NCI-H345 treated with DMSO at 0.1 percent for 48 hours (cell line): ENCODE data around the gene KCTD2.

Experiments used
- DNase-seq: peaks from one replicate; lab custom pipeline; 2025; ENCODE audit not compliant: unreplicated experiment; lab: John Stamatoyannopoulos, UW

KCTD2 gene

GRCh38 chr17:75094871-75095399 is 47.9 kb downstream of the KCTD2 start:
- DNase-seq: no peak

GRCh38 chr17:75096082-75096625 is 49.1 kb downstream of the KCTD2 start:
- DNase-seq: no peak

GRCh38 chr17:75097865-75098264 is 50.8 kb downstream of the KCTD2 start:
- no peak for DNase-seq

- DNase-seq: no peak
These were observed 51.8 kb downstream of the KCTD2 start for GRCh38 chr17:75098861-75099260.

- DNase-seq: no peak
These were observed 53.0 kb downstream of the KCTD2 start for GRCh38 chr17:75099881-75100595.

- DNase-seq: no peak
These were observed 55.4 kb downstream of the KCTD2 start for GRCh38 chr17:75102385-75102821.

- no peak for DNase-seq
These were observed 56.9 kb downstream of the KCTD2 start for GRCh38 chr17:75103601-75104554.

- DNase-seq: peak; percentile 51
These were observed 58.4 kb downstream of the KCTD2 start for GRCh38 chr17:75105126-75106080.

- no peak for DNase-seq
These were observed 61.2 kb downstream of the KCTD2 start for GRCh38 chr17:75108193-75108592.

- DNase-seq: no peak
These were observed 62.0 kb downstream of the KCTD2 start for GRCh38 chr17:75109046-75109406.

- DNase-seq: peak; percentile 88
These were observed 62.6 kb downstream of the KCTD2 start, which contains the start of gene ARMC7 for GRCh38 chr17:75109407-75110233. ARMC7 (plus strand) TSS chr17:75109969; CDS start chr17:75110289, 320 bp downstream.

GRCh38 chr17:75110234-75110937 is 63.4 kb downstream of the KCTD2 start:
- no peak for DNase-seq

GRCh38 chr17:75111777-75112335 is 64.8 kb downstream of the KCTD2 start:
- no peak for DNase-seq

- DNase-seq: peak; percentile 87
These were observed 67.0 kb downstream of the KCTD2 start for GRCh38 chr17:75113798-75114551.

GRCh38 chr17:75114552-75115314 is 67.7 kb downstream of the KCTD2 start:
- DNase-seq: no peak
